Right lobe of liver (tissue), 6 donors: Measurements from ENCODE around the gene RPL15. TPM values are rescaled to one million over a fixed set of nuclear protein-coding genes. Genes with fewer than 3 reads are reported as not detected.
A peak's percentile ranks its signal among the peaks of the same experiment; 100 is the strongest.
"Not testable (repeated sequence)": the region's sequence is repeated elsewhere in the genome, so short reads cannot be mapped to it uniquely, and the experiment has no call there.

ENCODE experiments used
- ATAC-seq, 4 donors: fragments of 200-7000 bp; cut with Tn5 transposase; one replicate each; pipeline ENCODE4 v1.9.1; 2020; ENCODE audit warnings: mild to moderate bottlenecking in 4 of 4, moderate library complexity in 4 of 4
- DNase-seq, 3 donors: peaks; one replicate each; pipeline ENCODE4 v3.0.0-alpha.2; 2020
- H3K27ac ChIP-seq, 3 donors: fragments of 200-600 bp; one replicate each; pipeline ENCODE4 v1.8.0; 2022
- H3K27me3 ChIP-seq, 2 donors: fragments of 200-600 bp; one replicate each; pipeline ENCODE4 v1.8.0; 2022
- H3K36me3 ChIP-seq, 4 donors: fragments of 200-600 bp; sonication (generic) in 1 of 4; one replicate each; pipeline versions ENCODE4 v1.5.1 to v1.8.0; 2017 to 2022; ENCODE audit warnings: control low read depth in 1 of 4
- H3K4me1 ChIP-seq, 4 donors: fragments of 200-600 bp; sonication (generic) in 1 of 4; one replicate each; pipeline versions ENCODE4 v1.5.1 to v1.8.0; 2017 to 2022; ENCODE audit warnings: control low read depth in 1 of 4
- H3K4me3 ChIP-seq, 3 donors: fragments of 200-600 bp; one replicate each; pipeline ENCODE4 v1.8.0; 2022
- H3K9me3 ChIP-seq, 4 donors: fragments of 200-600 bp; sonication (generic) in 1 of 4; one replicate each; pipeline versions ENCODE4 v1.5.1 to v1.8.0; 2017 to 2022; ENCODE audit warnings: control low read depth in 1 of 4
- POLR2A ChIP-seq: fragments of 450-650 bp; IDR thresholded peaks from one replicate; pipeline ENCODE4 v1.6.1; 2017; ENCODE audit warnings: antibody characterized with exemption, mild to moderate bottlenecking
- WGBS: methylation state at CpG from one replicate; pipeline ENCODE4 v1.1.6; 2018; ENCODE audit warnings: low coverage, low lambda C conversion rate; ENCODE audit not compliant: insufficient coverage; ENCODE audit errors: missing lambda C conversion rate; 5-methylcytosine and 5-hydroxymethylcytosine counted together
- intact Hi-C, 2 donors: fragments of 100-400 bp; cut with DNase I; formaldehyde crosslinking; loops; one replicate each; pipeline versions ENCODE4 v1.11.2 to v1.14.1; 2022
- total RNA-seq, 6 experiments: library from RNA; depleted of rRNA in 2 of 6; stranded (reverse); fragments of >200 nt in 2 of 6; fragmentation: NEBNext Ultra II Directional in 3 of 6; extraction: Animal tissue kit (Norgen Biotek cat#: 25700) in 3 of 6; gene quantifications; one replicate each; pipeline versions ENCODE4 v1.1.0 to v1.2.4, GENCODE V29; 2016 to 2023
- TF ChIP-seq, protein P1 (sequence below), 4 donors: fragments of 200-600 bp in 3 of 4; fragments of 450-650 bp in 1 of 4; IDR thresholded peaks; one replicate each; pipeline versions ENCODE4 v1.5.1 to v1.8.0; 2016 to 2022; ENCODE audit warnings: antibody characterized with exemption in 4 of 4, mild to moderate bottlenecking in 2 of 4
- donor health status: DM: no; HTN: yes; CAD: no.
- donor health status: DM: no; HTN: no; CAD: no.
- donor health status: DM: no; HTN: no; CAD: no.
- donor health status: DM: no; HTN: yes; CAD: no.
- donor health status: DM: no; HTN: yes; CAD: no.

The RPL15 gene
- total RNA-seq, 6 experiments from 2014 or later: 572 to 932 (median 636) TPM

DNA sequence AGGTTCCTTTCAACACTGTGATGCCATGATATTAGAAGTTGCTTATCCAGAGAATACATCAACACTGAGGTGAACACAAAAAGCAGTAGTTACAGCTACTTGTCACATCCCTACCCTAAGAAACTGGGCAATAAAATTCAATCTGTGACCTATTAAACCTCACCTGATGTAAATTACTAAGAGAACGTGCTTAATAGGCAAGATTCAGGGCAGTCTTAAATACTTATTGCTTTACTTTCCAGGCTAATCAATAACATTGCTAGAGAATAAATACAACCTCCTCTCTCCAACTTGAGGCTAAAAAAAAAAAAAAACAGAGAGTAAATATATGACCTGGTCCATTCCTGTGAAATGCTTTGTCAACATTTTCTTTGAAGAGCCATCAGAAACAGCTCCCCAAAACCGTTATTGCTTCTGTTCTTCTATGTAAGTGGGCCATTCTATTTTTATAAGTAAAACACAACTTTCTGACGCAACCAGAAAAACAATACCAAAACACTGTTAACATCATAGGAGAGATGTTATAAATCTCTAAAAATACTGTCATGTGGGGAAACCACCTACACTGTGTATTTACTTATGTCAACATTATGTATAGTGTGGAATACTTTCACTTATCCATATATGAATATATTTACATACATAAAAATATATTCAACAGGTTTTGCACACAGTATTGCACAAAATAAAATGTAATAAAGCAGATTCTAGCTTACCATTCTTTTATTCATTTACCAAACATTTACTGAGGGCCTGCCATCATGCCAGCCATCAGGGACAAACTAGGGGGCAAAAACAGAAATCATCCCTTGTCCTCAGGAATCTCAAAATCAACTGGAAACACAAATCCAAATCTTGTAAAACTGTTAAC is 2.8 kb upstream of the RPL15 start:
- Histone ChIP-seq H3K27ac (peak overlapping the region in 2 of 3 donors; percentile 33 to 98), H3K9me3 (no peaks in the 10 kb centered on the region), H3K4me1 (peaks cover 0 to 29% (median 12%) of the 10 kb centered on the region in 4 donors), H3K27me3 (no peaks in the 10 kb centered on the region), H3K4me3 (no peak overlapping the region), H3K36me3 (peaks cover 0 to 21% (median 10%) of the 10 kb centered on the region in 4 donors)
- 38% methylated on average over 3 of the region's 3 CpGs for WGBS
- DNase-seq: no peak
- intact Hi-C loops: no loop called here
- no peak for TF ChIP-seq POLR2A
- TF ChIP-seq, protein P1, sequence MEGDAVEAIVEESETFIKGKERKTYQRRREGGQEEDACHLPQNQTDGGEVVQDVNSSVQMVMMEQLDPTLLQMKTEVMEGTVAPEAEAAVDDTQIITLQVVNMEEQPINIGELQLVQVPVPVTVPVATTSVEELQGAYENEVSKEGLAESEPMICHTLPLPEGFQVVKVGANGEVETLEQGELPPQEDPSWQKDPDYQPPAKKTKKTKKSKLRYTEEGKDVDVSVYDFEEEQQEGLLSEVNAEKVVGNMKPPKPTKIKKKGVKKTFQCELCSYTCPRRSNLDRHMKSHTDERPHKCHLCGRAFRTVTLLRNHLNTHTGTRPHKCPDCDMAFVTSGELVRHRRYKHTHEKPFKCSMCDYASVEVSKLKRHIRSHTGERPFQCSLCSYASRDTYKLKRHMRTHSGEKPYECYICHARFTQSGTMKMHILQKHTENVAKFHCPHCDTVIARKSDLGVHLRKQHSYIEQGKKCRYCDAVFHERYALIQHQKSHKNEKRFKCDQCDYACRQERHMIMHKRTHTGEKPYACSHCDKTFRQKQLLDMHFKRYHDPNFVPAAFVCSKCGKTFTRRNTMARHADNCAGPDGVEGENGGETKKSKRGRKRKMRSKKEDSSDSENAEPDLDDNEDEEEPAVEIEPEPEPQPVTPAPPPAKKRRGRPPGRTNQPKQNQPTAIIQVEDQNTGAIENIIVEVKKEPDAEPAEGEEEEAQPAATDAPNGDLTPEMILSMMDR (IDR thresholded peaks at IDR 0.05): no peak
- peak in 1 of 4 donors; percentile 1 for ATAC-seq

DNA sequence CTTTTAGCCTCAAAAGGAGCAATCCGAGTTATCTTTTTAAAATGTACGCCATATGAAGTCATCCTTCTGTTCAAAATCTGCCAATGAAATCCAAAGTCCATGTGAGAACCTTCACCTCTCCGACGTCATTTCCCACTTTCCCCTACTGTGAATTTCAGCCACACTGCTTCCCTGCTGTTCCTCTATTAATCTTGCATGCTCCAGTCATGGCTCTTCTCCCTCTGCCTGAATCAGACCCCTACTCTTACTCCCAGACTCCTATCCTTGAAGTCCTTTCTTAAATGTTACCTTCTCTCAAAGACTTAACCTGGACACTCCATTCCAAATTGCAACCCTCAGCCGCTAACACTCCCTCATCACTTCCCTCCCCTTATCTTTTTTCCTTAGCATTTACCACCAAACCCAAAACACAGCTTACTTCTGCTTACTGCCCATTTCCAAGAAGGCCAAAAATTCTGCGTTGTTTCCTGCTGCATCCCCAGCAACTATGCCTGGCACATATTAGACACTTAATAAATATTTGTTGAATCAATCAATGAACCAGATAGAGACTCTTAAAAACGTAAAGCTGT is 1.3 kb upstream of the RPL15 start:
- DNase-seq: peak in 1 of 3 donors; percentile 49
- peak overlapping the region; percentile 89 to 96 (median 91) for H3K4me3 ChIP-seq
- H3K9me3 ChIP-seq: no peaks in the 10 kb centered on the region
- H3K36me3 ChIP-seq: peaks cover 0 to 24% (median 12%) of the 10 kb centered on the region in 4 donors
- 10% methylated on average over 7 of the region's 7 CpGs for WGBS
- peaks cover 0 to 29% (median 12%) of the 10 kb centered on the region in 4 donors for H3K4me1 ChIP-seq
- ATAC-seq: peak in 3 of 4 donors; percentile 12 to 33 (median 32)
- no peaks in the 10 kb centered on the region for H3K27me3 ChIP-seq
- H3K27ac ChIP-seq: peak overlapping the region; percentile 87 to 98 (median 98)
- intact Hi-C loops: no loop called here
- TF ChIP-seq, protein P1 (IDR thresholded peaks at IDR 0.05): no peak
- peak; percentile 74 for TF ChIP-seq POLR2A

DNA sequence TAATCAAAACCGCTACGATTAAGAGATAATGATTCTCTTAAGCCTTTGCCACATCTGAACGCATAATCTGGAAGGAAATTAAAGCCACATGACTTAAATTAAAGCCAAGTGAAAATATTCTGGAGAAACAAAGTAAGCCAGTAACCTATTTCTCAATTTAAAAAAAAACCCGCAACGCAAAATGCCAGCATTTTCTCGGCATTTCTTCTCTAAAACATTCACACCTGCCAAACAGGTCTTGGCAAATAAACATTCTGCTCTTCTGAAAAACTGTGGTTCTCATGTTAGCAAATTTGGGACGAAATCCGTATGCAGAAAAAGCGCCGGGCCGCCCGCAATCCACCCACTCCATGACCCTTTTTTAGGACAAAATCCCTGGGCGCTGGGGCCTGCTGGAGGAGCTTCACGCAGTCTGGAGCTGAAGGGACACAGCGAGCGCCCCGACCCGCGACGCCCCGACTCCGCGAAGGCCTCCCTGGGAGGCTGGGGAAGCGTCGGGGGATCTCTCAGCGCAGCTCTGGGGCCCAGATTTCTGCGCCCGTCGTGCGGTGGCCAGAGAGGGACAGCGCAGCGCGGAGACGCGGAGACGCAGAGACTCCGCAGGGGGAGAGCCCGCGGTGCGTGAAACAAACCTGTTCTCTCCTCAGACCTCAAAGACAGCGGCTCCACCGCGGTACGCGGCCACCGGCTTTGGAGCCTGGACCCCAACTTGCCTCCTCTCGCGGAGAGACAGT is 613 bp upstream of the RPL15 start:
- ATAC-seq (peak; percentile 47 to 68 (median 61)), DNase-seq (no peak)
- Histone ChIP-seq H3K27ac (peak overlapping the region; percentile 87 to 98 (median 98)), H3K36me3 (peaks cover 0 to 24% (median 12%) of the 10 kb centered on the region in 4 donors), H3K27me3 (no peaks in the 10 kb centered on the region), H3K4me3 (peak overlapping the region; percentile 89 to 96 (median 91)), H3K4me1 (peaks cover 0 to 29% (median 12%) of the 10 kb centered on the region in 4 donors), H3K9me3 (no peaks in the 10 kb centered on the region)
- intact Hi-C loops: no loop called here
- no peak for TF ChIP-seq POLR2A
- TF ChIP-seq, protein P1 (IDR thresholded peaks at IDR 0.05): no peak
- WGBS: 0% methylated on average over 13 of the region's 48 CpGs

DNA sequence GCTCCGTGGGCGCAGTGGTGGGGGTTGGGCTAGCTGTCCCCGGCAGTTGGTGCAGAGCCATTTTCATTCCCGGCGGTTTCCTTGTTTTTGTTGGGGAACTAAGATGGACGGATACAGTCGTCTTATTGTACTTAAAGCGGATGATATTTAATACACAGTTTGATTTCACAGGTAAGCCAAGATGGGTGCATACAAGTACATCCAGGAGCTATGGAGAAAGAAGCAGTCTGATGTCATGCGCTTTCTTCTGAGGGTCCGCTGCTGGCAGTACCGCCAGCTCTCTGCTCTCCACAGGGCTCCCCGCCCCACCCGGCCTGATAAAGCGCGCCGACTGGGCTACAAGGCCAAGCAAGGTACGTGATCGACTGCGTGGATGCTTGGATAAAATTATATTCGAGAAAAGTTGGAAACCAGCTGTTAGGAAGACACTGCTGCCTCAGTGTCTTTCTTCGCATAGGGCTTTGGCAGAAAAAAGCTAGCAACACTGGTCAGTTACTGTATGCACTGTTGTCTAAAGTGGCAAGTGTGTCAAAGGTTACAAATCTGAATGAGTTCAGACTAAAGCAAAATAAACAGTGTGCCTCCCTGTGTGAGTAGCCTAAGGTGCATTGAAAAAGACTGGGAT is 859 bp downstream of the RPL15 start:
- H3K9me3 ChIP-seq, H3K27me3 ChIP-seq, DNase-seq, intact Hi-C loops: not testable (repeated sequence)
- peak overlapping the region; percentile 87 to 98 (median 94) for H3K27ac ChIP-seq
- H3K4me3 ChIP-seq: peak overlapping the region; percentile 89 to 96 (median 91)
- 0% methylated on average over 21 of the region's 21 CpGs for WGBS
- ATAC-seq: peak in 3 of 4 donors; percentile 46 to 59 (median 56)
- peaks cover 0 to 29% (median 12%) of the 10 kb centered on the region in 4 donors for H3K4me1 ChIP-seq
- peaks cover 0 to 24% (median 12%) of the 10 kb centered on the region in 4 donors for H3K36me3 ChIP-seq

- peak overlapping the region; percentile 89 to 96 (median 91) for H3K4me3 ChIP-seq
- DNase-seq, intact Hi-C loops, H3K27me3 ChIP-seq, ATAC-seq, H3K9me3 ChIP-seq: not testable (repeated sequence)
- H3K36me3 ChIP-seq: peaks cover 0 to 24% (median 12%) of the 10 kb centered on the region in 4 donors
- WGBS: 13% methylated on average over 12 of the region's 12 CpGs
- H3K4me1 ChIP-seq: peaks cover 0 to 29% (median 12%) of the 10 kb centered on the region in 4 donors
- peak overlapping the region; percentile 87 to 98 (median 94) for H3K27ac ChIP-seq
Measured at GRCh38 chr3:23918331-23918730, 1.4 kb downstream of the RPL15 start.
